Astrocyte (in vitro differentiated cells and primary cell): ENCODE data around the gene ZFP36L2. TPM values are rescaled to one million over a fixed set of nuclear protein-coding genes. Genes with fewer than 3 reads are reported as not detected.

Experiments
- DNase-seq: peaks from one replicate; pipeline ENCODE4 v3.0.0-alpha.2; 2010; ENCODE audit warnings: low read depth
- FAIRE-seq: peaks from 2 replicates; lab custom pipeline; 2011; peaks lifted over from hg19 to GRCh38; lab: Jason Lieb, UNC
- H2AFZ ChIP-seq: 2 replicates; pipeline ENCODE4 v1.6.0; 2012; ENCODE audit warnings: low read depth, low read length, inconsistent platforms
- H3K27ac ChIP-seq: 2 replicates; pipeline ENCODE4 v1.5.1; 2011; ENCODE audit warnings: low read depth, low read length, inconsistent platforms
- H3K27me3 ChIP-seq: 2 replicates; pipeline ENCODE4 v1.6.0; 2011; ENCODE audit warnings: low read length, inconsistent platforms; ENCODE audit not compliant: insufficient read depth
- H3K36me3 ChIP-seq: 2 replicates; pipeline ENCODE4 v1.5.1; 2011; ENCODE audit warnings: low read length, inconsistent platforms; ENCODE audit not compliant: insufficient read depth
- H3K4me1 ChIP-seq: 2 replicates; pipeline ENCODE4 v1.5.1; 2011; ENCODE audit warnings: low read length, inconsistent platforms; ENCODE audit not compliant: insufficient read depth
- H3K4me2 ChIP-seq: 2 replicates; pipeline ENCODE4 v1.6.0; 2012; ENCODE audit warnings: low read length, inconsistent platforms
- H3K4me3 ChIP-seq: 2 replicates; pipeline ENCODE4 v1.5.1; 2011; ENCODE audit warnings: low read depth, mild to moderate bottlenecking, low read length, inconsistent platforms; ENCODE audit not compliant: insufficient read depth
- H3K79me2 ChIP-seq: 2 replicates; pipeline ENCODE4 v1.6.0; 2012; ENCODE audit warnings: mild to moderate bottlenecking, low read length, inconsistent platforms; ENCODE audit not compliant: insufficient read depth
- H3K9ac ChIP-seq: 2 replicates; pipeline ENCODE4 v1.6.0; 2012; ENCODE audit warnings: mild to moderate bottlenecking, low read length, inconsistent platforms
- H3K9me3 ChIP-seq: 2 replicates; pipeline ENCODE4 v1.5.1; 2012; ENCODE audit warnings: low read depth, mild to moderate bottlenecking, low read length, inconsistent platforms; ENCODE audit not compliant: insufficient read depth
- H4K20me1 ChIP-seq: 2 replicates; pipeline ENCODE4 v1.6.0; 2012; ENCODE audit warnings: low read length, inconsistent platforms; ENCODE audit not compliant: insufficient read depth
- H3K27ac Mint-ChIP-seq: one replicate; pipeline ENCODE4 v1.8.0; 2021; ENCODE audit warnings: mild to moderate bottlenecking, mixed read lengths; ENCODE audit not compliant: unreplicated experiment
- H3K27me3 Mint-ChIP-seq: one replicate; pipeline ENCODE4 v1.8.0; 2021; ENCODE audit warnings: low read depth, mixed read lengths; ENCODE audit not compliant: unreplicated experiment
- H3K36me3 Mint-ChIP-seq: one replicate; pipeline ENCODE4 v1.8.0; 2021; ENCODE audit warnings: low read depth, mixed read lengths; ENCODE audit not compliant: unreplicated experiment
- H3K4me1 Mint-ChIP-seq: one replicate; pipeline ENCODE4 v1.8.0; 2021; ENCODE audit warnings: low read depth, mixed read lengths; ENCODE audit not compliant: unreplicated experiment
- H3K4me3 Mint-ChIP-seq: one replicate; pipeline ENCODE4 v1.8.0; 2021; ENCODE audit warnings: mild to moderate bottlenecking, moderate library complexity, mixed read lengths; ENCODE audit not compliant: unreplicated experiment
- H3K9me3 Mint-ChIP-seq: one replicate; pipeline ENCODE4 v1.8.0; 2021; ENCODE audit warnings: mild to moderate bottlenecking, mixed read lengths; ENCODE audit not compliant: unreplicated experiment
- EZH2 ChIP-seq: IDR thresholded peaks from 2 replicates; pipeline ENCODE4 v1.6.1; 2012; ENCODE audit warnings: mild to moderate bottlenecking, low read length, inconsistent platforms; ENCODE audit not compliant: insufficient read depth
- total RNA-seq: library from RNA; stranded (reverse); gene quantifications from 2 replicates; pipeline ENCODE4 v1.2.1, GENCODE V29; 2021
- TF ChIP-seq, protein P1 (sequence below): IDR thresholded peaks from 2 replicates; pipeline ENCODE4 v1.5.1; 2011; ENCODE audit warnings: low read depth, mild to moderate bottlenecking, inconsistent platforms, low read length, moderate library complexity; ENCODE audit not compliant: insufficient read depth

ZFP36L2 gene
- total RNA-seq, 1 donor from 2014 or later, result 49.5 TPM

DNA sequence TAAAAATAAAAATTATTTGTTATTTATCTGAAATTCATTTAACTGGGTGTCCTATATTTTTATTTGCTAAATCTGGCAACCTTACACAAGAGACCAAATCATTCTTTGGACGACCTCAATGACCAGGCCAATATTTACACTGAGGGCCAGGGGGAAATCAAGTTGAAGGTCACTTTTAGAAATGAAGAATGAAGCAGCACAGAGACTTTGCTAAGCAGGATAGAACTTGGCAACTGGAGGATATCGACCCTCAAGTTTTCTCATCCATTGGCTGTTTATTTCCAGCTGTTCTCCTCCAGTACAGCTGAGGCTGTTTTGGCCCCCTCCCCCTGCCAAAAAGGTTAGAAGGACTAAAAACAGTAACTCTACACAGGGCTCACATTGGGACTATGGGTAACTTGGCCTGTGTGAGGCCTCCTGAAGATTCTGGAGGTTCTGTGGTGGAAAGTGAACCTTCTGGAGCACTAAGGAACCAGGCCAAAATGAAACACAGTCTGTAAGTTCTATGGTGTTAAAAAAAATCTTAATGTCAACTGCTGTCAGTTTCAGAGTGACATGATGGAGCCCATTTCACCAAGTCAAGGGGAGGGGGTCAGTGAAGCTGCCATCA lies 32.2 kb upstream of the ZFP36L2 start:
- FAIRE-seq, result no peak
- H4K20me1 ChIP-seq, result no peaks in the 10 kb centered on the region
- Mint-ChIP-seq H3K4me1 (peaks cover 24% of the 10 kb centered on the region), H3K9me3 (no peaks in the 10 kb centered on the region), H3K27ac (no peak overlapping the region), H3K36me3 (peaks cover 8% of the 10 kb centered on the region), H3K4me3 (no peak overlapping the region), H3K27me3 (no peaks in the 10 kb centered on the region)
- no peaks in the 10 kb centered on the region for H3K79me2 ChIP-seq
- H3K27ac ChIP-seq, result no peak overlapping the region
- H3K4me2 ChIP-seq, result no peak overlapping the region
- H3K4me3 ChIP-seq, result no peak overlapping the region
- H3K27me3 ChIP-seq, result no peaks in the 10 kb centered on the region
- H3K4me1 ChIP-seq, result peaks cover 8% of the 10 kb centered on the region
- no peaks in the 10 kb centered on the region for H3K9me3 ChIP-seq
- H3K36me3 ChIP-seq, result peaks cover 3% of the 10 kb centered on the region
- no peak overlapping the region for H3K9ac ChIP-seq
- DNase-seq, result no peak
- no peak for TF ChIP-seq EZH2
- TF ChIP-seq, protein P1, sequence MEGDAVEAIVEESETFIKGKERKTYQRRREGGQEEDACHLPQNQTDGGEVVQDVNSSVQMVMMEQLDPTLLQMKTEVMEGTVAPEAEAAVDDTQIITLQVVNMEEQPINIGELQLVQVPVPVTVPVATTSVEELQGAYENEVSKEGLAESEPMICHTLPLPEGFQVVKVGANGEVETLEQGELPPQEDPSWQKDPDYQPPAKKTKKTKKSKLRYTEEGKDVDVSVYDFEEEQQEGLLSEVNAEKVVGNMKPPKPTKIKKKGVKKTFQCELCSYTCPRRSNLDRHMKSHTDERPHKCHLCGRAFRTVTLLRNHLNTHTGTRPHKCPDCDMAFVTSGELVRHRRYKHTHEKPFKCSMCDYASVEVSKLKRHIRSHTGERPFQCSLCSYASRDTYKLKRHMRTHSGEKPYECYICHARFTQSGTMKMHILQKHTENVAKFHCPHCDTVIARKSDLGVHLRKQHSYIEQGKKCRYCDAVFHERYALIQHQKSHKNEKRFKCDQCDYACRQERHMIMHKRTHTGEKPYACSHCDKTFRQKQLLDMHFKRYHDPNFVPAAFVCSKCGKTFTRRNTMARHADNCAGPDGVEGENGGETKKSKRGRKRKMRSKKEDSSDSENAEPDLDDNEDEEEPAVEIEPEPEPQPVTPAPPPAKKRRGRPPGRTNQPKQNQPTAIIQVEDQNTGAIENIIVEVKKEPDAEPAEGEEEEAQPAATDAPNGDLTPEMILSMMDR, result no peak
- H2AFZ ChIP-seq, result no peak overlapping the region

DNA sequence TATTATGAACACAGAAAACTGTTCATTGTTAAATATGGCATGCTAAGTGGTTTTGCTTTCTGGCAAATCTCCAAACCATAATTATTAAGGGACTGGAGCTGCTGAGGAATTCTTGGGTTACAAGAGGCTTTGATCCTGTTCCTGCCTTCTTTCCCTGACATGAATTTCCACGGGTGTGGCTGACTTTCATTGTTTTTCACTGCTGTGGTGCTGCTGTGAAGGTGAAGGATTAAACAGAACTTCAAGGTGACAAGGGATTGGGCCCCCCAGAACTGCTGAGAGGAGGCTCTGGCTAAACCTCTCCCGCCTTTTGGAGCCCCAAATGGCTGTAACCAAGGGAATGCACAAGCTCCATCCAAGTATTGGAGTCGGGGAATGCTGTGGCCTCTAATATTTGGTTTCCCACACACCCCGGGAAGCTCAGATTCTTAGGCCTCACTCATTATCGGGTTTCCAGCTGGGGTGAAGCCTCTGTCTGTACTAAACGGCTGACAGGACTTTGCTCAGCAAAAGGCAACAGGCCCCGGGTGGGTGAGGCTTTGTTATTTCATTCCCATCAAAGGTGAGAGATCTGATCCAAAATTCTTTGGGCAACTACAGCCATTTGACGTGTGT lies 29.0 kb upstream of the ZFP36L2 start:
- no peaks in the 10 kb centered on the region for H3K9me3 Mint-ChIP-seq
- Histone ChIP-seq H3K9ac (no peak overlapping the region), H2AFZ (no peak overlapping the region), H4K20me1 (no peaks in the 10 kb centered on the region), H3K27me3 (no peaks in the 10 kb centered on the region), H3K4me3 (no peak overlapping the region), H3K9me3 (no peaks in the 10 kb centered on the region), H3K4me1 (peaks cover 17% of the 10 kb centered on the region), H3K27ac (no peak overlapping the region), H3K36me3 (peaks cover 3% of the 10 kb centered on the region), H3K4me2 (peak overlapping the region; percentile 20), H3K79me2 (no peaks in the 10 kb centered on the region)
- H3K27ac Mint-ChIP-seq, result peak overlapping the region; percentile 36
- H3K36me3 Mint-ChIP-seq, result peaks cover 6% of the 10 kb centered on the region
- DNase-seq (peak; percentile 75), FAIRE-seq (no peak)
- TF ChIP-seq, protein P1, result no peak
- no peak for TF ChIP-seq EZH2
- H3K27me3 Mint-ChIP-seq, result no peaks in the 10 kb centered on the region
- no peak overlapping the region for H3K4me3 Mint-ChIP-seq
- H3K4me1 Mint-ChIP-seq, result peaks cover 15% of the 10 kb centered on the region

DNA sequence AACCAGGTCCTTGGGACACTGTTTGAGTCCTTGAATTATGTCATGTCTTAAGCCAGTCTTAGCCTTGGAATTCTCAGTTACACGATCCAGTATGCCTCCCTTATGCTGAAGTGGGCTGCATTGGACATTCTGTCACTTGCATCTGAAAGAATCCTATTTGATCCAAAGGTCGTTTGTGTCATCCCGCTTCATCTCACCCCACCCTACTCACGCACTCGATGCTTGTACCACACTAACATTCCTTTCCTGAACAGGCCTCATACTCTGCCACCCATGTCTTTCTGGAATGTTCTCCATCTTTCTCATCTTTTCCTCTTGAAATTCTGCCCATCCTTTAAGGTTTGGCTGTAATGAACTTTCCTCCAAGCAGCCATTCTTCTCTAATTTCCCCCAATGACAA lies 27.9 kb upstream of the ZFP36L2 start:
- no peak overlapping the region for H3K9ac ChIP-seq
- peaks cover 3% of the 10 kb centered on the region for H3K36me3 ChIP-seq
- H3K79me2 ChIP-seq, result no peaks in the 10 kb centered on the region
- FAIRE-seq (no peak), DNase-seq (no peak)
- Mint-ChIP-seq H3K4me3 (no peak overlapping the region), H3K9me3 (no peaks in the 10 kb centered on the region), H3K27ac (no peak overlapping the region), H3K4me1 (peaks cover 15% of the 10 kb centered on the region), H3K27me3 (no peaks in the 10 kb centered on the region), H3K36me3 (peaks cover 6% of the 10 kb centered on the region)
- H3K4me2 ChIP-seq, result no peak overlapping the region
- no peak overlapping the region for H2AFZ ChIP-seq
- no peak for TF ChIP-seq EZH2
- H4K20me1 ChIP-seq, result no peaks in the 10 kb centered on the region
- no peaks in the 10 kb centered on the region for H3K27me3 ChIP-seq
- no peak overlapping the region for H3K4me3 ChIP-seq
- H3K4me1 ChIP-seq, result peaks cover 17% of the 10 kb centered on the region
- no peaks in the 10 kb centered on the region for H3K9me3 ChIP-seq
- no peak overlapping the region for H3K27ac ChIP-seq
